ENCODE results near the gene RARG.
"Not testable (repeated sequence)": the region's sequence is repeated elsewhere in the genome, so short reads cannot be mapped to it uniquely, and the experiment has no call there.

Gene RARG

DNA sequence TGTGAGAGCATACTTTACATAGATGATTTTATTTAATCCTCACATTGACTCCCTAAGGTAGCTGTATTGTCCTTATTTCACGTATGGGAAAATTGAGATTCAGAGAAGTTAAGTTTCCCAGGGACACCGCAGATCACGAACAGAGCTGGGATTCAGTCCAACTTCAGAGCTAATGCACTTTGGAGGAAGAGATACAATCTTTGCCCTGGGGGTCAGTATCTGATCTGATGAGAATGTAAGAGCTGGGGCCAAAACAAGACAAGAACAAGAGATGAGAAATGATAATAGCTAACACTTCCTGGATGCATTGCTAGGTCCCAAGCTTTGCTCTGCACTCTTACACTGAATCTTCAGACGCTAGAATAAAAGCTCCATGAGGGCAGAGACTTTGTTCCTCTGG is 45.3 kb downstream of the RARG start:
- DNase-seq = no peak

DNA sequence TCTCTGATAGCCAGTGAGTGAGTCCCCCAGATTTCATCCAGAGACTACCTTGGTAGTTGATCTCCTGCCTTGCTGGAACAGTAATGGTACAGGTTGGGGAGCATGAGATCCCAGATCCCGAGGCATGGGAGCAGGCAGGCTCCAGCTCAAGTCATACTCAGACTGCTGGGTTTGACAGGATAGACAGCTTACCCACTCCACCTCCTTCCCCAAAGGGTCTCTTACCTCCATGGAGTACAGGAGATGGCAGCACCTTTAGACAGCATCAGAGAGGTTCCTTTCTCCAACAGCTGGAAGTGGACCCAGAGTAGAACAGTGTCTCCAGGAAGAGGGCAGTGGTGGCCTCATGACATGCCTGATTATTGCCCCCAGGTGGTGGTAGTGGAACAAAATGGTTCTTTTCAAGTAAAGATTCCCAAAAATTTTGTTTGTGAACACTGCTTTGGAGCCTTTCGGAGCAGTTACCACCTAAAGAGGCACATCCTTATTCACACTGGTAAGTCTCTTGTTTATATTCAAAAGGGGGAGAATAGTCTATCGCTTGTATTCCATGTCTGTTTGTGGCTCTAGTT is 46.3 kb downstream of the RARG start:
- no peak for DNase-seq

DNA sequence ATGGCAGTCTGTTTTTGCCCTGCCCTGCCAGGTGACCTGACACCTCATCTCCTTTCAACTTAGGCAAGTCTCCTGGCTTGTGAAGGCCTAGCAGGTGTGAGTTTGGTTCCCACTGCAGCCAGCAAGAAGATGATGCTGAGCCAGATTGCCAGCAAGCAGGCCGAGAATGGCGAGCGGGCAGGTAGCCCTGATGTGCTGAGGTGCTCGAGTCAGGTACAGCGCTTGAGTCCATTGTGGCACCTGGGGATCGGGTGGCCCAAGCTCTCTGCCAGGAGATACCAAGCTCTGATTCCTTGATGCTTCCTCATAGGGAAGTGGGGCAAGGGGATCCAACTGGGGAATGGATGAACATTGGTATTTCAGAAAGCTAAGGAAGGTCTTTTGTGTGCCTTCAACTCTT is 47.2 kb downstream of the RARG start:
- DNase-seq = no peak

DNA sequence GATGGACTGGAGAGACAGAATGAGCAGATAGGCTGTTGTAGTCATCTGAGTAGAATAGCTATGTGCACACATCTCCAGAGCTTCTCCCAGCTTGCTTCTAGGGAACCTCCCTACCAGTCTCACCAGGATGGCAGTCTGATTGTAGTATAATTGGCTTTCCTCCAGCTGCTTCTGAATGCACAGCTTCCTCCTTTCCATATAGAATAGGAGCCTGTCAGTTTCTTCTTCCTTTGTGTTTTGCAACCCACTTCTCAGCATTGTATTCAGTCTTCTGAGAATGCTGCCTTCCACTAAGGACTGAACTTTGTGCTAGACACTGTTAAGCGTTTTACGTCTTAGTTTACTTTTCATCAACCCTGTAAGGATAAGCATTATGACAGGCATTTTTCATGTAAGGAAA is 49.1 kb downstream of the RARG start:
- no peak for DNase-seq

DNA sequence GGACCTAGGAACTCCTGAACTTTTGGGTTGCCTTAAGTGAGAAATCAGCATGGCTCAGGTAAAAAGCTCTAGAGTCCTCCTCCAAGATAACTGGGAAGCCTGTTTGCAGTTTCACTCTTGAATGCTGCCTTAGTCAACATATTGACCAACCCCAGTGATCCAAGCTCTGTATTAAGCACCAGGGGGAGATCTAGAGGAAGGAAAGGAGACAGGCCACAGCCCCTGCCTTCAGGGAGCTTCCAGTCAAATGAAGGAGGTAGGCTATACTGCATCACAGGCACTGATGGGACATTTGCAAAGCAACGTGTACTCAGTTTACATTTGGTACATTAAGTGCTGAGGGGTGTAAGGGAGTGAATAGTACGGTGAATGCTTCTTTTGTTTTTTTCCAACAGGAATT is 50.1 kb downstream of the RARG start:
- DNase-seq = no peak

DNA sequence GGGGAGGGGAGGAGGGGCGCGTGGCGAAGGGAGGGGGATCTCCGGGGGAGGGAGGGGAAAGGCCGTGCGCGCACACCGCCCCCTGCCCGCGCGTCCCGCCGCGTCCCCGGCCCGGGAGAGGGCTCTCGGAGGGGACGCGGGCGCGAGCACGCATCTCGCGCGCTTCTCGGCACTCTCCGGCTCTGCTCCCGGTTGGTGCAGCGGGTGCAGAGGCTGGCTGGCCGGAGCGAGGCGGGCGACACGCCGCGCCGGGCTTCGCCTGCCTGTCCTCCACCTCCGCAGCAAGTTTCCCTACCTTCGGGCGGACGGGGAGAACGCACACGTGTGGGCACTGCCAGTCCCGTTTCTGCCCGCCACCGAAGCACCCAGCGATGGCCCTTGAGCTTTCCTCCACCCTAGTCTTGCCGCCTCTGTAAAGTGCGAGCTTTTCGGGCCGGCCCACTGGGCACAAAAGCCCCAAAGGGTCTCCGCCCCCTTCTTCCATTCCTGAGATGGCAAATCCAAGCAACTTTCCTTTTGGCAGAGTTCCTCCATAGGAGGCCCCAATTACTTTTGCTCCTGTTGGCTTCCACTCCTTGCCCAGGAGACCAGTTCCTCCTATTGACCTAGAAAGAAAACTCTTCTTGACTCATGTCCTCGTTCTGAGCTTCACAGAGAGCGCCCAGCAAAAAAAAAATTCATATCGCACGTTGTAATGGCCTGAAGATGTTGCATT is 50.9 kb downstream of the RARG start:
- DNase-seq = peak; percentile 73

DNA sequence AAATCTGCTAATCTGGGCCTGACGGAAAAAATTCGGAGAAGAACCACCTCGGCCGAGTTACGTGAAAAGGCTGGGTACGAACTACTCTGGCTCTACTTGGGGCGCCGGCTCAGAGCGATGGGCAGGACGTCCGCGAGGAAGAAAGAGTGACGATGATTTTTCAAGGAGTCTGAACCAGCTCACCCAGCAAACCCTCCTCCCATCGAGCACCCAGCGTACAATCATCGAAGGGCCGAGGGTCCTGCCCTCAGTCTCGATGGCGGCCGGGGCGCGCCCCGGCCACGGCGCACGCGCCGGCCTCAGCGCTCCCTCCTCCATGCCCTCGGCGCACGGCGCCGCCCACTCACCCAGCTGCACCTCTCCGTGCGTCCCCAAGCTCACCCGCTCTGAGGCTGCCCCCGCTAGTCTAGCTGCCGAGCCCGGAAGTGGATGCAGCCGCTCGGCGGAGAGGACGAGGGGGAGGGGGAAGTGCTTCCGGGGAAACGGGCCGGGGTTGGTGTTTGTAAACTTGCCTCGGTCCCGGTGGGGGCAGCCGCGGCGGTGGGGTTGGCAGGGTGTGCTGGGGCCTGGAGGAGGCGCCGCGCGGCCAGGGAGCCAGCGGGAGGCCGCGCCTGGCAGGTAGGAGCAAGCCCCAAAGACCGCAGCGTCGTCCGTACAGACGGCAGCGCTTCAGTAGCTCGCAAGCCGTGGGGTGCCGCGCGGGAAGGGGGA is 51.6 kb downstream of the RARG start, which contains the start of the genes CSAD and ZNF740:
Gene CSAD (minus strand): TSS at position 706 of the 711 bp plus-strand sequence. CDS start 7,455 bp downstream, outside the sequence.
Gene ZNF740 (plus strand): TSS at position 503 of the 711 bp plus-strand sequence. CDS start 1,262 bp downstream, outside the sequence.
- DNase-seq = peak; percentile 96

DNA sequence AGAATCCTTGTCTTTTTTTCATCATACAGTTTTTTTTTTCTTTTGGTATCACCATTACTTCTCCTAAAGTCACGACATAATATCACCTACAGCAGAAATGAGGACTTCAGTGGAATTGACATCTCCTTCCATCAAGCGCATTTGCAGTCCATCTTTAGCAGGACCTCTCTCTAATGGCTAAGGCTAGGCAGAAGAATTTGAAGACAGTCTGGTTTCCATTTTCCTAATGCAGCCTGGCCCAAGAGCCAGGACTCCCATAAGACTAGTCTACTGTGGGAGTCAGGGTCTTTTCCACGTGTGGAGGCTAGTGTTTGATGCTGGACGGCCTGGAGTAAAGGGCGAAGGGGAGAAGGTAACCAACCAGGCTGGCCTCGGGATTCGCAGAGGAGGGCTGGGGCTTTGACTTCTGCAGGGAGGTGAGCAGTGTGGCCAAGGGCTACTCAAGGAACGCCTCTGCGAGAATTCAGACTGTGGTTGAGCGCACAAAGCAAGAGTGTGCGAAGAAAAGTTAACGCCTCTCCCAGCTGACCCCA is 52.3 kb downstream of the RARG start:
- DNase-seq = no peak

DNA sequence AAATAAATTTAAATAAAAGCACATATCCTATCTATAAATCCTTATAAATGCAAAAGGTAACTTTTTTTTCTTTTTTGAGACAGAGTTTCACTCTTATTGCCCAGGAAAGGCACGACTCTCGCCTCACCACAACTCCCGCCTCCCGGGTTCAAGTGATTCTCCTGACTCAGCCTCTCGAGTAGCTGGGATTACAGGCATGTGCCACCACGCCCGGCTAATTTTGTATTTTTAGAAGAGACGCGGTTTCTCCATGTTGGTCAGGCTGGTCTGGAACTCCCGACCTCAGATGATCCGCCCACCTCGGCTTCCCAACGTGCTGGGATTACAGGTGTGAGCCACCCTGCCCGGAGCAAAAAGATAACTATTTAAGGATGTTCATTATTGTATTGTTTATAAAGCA is 53.2 kb downstream of the RARG start:
- DNase-seq = not testable (repeated sequence)

DNA sequence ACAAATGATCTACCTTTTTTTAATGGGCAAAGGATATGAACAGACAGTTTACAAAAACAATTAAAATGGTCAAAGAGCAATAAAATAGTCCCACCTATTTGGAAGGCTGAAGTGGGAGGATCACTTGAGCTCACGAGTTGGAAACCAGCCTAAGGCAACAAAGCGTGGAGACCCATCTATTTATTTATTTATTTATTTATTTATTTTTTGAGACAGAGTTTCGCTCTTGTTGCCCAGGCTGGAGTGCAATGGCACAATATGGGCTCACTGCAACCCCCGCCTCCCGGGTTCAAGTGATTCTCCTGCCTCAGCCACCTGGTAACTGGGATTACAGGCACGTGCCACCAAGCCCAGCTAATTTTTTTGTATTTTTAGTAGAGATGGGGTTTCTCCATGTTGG is 54.6 kb downstream of the RARG start:
- DNase-seq = not testable (repeated sequence)

DNA sequence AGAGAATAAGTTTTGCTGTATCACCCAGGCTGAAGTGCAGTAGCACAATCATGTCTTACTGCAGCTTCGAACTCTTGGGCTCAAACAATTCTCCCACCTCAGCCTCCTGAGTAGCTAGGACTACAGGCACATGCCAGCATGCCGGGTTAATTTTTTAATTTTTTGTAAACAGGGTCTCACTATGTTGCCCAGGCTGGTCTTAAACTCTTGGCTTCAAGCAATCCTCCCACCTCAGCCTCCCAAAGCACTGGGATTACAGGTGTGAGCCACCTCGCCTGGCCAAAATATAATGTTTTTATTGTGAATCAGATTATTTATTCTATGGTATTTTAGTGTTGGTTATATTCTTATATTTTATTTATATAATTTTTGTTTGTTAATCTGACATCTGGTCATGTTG is 55.3 kb downstream of the RARG start:
- DNase-seq = no peak

DNA sequence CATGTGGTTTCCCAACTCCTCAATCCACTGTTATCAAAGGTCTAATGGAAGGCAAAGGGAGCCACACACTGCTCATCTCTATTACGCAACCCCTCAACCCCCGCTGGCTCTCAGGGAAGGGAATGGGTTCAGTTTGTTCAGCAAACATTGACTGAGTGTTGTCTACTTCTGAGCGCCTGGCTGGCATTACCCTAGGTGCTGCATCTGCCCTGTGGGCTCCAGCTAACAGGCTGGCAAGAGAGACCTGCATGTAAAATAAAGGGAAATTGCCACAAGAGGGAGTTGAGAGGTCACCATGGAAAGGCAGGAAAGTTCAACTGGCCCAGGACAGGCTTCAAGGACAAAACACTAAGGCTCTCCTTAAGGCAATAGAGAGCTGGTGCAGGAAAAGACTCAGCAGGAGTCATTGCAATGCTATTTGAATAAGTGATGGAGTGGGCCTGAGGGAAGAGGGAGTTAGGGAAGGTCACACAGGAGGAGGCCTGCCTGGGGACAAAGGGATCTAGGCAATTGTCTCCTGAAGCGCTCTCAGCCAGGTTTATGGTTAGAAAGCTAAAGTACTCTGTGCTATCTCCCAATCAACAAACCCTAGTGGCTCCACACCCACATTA is 57.0 kb downstream of the RARG start:
- DNase-seq = no peak

DNA sequence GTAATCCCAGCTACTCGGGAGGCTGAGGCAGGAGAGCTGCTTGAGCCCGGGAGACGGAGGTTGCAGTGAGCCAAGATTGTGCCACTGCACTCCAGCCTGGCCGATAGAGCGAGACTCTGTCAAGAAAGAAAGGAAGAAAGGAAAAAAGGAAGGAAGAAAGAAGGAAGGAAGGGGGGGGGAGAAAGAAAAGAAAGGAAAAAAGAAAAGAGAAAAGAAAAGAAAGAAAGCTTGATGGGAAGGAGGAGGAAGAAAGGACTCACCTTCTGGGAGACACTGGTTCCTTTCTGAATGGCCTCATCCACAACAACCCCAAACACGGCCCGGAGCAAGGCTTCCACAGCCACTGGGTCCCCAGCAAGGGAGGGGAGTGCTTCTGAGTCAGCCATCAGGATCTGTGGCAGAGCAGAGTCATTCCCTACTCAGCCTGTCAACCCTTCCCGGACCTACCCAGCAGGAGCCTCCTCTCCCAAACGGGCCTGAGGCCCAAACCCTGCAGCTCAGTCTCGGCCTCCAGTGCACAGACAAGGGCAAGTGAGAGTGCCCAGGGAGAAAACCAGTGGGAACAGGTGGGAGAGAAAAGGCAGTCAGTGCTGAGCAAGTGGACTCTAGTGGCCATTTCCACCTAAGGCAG is 58.8 kb downstream of the RARG start:
- DNase-seq = no peak

DNA sequence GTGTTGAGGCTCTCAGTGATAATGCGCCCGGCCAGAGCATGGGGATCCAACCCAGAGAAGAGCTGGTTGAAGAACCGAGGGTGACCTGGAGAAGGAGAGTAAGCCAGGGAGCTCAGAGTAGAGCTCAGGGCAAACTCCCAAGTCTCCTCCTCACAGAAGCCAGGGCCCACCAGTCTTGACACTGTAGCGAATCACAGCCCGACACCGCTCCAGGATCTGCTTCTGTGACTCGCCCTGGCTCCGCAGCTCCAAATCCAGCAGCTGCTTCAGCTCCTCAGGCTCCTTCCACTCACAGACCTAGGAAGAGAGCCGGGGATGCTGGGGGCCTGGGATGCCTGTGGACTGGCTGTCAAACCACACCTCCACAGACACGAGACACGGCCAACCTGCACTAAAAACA is 59.7 kb downstream of the RARG start:
- DNase-seq = no peak

DNA sequence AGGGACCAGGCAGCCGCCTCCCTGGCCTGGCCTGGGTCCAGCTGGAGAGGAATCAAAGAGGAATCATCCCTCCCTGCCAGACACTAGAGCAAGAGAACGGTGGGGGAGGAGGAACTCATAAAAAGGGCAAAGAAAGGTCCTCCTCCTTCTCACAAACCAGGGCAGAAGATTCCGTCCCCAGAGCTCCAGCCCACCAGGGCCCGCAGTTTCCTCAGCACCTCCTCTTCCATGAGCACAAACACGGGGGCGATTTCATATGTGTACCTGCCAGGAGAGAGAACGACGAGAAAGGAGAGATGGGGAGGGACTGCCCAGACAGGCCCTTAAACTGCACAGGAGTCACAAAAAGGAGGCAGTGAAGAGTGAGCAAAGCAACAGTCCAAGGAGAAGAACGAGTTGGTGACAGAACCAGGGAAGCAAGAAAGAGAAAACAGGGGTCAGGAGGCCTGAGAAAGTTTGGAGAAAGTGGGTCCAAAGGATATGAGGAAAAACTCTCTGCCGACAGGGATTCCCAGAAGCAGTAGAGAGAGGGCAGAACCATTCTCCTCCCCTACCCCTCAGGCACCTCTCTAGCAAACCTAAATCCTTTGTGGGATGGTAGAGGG is 60.2 kb downstream of the RARG start:
- no peak for DNase-seq

DNA sequence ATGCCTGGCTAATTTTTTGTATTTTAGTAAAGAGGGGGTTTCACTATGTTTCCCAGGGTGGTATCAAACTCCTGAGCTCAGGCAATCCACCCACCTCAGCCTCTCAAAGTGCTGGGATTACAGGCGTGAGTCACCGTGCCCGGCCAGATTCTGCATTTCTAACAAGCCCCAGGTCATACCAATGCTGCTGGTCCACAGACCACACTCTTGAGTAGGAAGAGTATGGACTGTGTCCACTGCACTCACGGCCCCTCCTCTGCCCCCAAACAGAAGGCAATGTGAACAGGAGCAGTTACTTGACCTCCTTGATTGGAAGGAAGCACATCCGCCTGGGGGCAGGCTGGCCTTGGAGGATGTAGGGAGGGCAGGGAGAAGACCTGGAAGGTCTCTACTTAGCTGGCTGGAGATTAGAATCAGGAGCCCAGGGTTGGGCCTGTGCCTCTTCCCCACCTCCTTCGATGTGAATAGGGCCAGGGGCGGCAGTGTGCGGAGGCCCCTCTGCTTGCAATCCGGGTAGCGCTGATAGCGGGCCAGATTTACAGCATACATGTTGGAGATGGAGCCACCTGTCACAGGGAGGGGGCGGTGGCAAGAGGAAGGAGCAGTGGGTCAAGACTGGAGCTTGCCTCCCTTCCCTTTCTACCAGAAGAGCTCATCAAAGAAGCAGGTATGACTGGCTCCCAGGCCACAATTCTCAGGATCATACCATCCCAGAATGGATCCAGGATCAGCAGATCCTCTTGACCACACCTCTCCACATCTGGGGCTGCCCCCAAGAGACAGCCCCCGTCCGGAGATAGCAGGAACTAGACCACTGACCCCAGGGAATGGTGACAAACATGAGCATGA is 60.9 kb downstream of the RARG start:
- no peak for DNase-seq

DNA sequence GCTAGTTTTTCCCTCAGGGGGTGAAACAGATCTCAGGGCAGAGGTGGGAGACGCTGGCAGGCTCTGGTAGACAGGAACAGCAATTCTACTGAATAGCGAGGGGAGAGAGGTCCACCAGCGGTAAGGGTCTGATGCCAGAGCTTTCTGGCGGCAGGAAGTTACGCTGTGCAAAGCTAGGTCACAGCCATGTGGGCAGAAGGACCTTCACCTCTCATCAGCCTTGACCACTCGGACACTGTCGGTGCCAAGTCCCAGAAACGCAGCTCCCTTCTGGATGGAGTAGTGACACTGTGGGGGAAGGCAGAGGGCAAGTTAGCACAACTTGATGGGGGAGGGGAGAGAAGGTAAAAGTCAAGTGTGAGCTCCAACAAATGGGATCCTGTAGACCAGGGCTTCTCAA is 61.8 kb downstream of the RARG start:
- DNase-seq = no peak

DNA sequence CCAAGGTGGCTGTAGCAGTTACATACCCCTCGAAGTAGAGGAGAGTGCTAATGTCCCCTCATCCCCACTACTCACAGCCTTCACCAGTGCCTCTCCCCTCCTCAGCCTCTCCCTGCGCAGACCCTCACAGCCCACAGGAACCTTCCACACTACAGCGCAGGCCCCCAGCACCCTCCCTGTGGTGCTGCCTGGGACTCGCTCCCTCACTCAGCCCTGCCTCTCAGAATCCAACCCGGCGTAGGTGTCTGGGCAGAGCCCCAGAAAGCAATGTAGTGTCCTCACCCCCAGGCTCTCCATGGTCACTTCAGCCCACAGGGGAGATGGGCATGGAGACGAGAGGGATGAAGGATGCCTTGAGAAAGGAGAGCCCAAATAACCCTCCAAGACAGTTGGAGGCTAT is 62.4 kb downstream of the RARG start:
- no peak for DNase-seq

DNA sequence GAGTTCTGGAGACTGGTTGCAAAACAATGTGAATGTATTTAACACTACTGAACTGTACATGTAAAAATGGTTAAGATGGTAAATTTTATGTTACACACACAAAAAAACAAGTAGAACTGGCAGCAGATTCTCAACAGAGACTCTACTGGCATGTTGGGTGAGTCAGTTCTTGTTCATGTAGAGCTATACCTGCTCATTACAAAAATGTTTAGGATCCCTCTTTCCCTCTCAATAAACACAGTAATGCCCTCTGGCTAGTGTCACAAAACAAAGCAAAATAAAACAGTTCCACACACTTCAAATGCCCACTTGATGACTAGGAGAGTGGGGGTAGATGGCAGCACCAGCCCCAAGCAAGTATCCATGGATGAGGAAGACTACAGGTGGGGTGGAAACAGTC is 65.2 kb downstream of the RARG start:
- DNase-seq = no peak

DNA sequence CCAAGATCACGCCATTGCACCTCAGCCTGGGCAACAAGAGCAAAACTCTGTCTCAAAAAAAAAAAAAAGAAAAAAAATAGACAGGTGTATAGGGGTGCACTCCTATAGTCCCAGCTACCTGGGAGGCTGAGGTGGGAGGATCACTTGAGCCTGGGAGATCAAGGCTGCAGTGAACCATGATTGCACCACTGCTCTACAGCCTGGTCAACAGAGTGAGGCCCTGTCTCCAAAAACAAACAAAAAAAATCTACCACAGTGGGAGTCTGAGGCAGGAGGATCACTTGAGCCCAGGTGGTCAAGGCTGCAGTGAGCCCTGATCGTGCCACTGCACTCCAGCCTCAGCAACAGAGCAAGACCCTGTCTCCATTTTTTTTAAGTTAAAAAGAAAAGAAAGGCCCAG is 69.0 kb downstream of the RARG start:
- not testable (repeated sequence) for DNase-seq

DNA sequence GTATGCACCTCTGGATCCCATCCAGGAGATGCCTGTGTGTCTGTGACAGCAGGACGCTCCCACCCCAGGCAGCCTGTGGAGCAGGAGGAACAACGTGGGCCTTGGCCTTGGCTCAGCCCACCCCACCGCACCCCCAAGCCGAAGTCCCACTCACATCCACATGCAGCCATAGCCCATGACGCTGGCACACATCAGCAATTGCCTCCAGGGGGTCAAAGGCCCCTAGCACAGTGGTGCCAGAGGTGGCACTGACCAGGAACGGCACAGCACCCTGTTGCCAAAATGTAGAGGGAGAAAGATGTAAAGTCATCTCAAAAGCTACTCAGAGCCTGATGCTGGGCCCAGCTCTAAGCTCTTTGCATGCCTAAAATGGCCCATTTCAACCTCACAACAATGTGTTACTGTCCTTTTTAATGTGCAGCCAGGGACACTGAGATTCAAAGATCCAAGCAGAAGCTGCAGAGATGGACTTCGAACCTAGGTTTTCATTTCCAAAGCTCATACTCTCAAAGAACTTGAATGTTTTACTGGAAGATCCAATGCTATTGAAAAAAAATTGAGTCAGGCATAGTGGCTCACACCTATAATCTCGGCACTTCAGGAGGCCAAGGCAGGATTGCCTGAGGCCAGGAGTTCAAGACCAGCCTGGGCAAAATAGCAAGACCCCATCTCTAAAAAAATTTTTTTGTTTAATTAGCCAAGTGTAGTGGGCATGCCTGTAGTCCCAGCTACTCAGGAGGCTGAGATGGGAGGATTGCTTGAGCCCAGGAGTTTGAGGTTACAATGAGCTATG is 70.7 kb downstream of the RARG start:
- no peak for DNase-seq
